H1 (cell line): ENCODE measurements around the gene TADA1. TPM values are rescaled to one million over a fixed set of nuclear protein-coding genes. Genes with fewer than 3 reads are reported as not detected.
"Not testable (repeated sequence)": the region's sequence is repeated elsewhere in the genome, so short reads cannot be mapped to it uniquely, and the experiment has no call there.

Experiments used
- CTCF ChIA-PET: fragments of 300-600 bp; sonication (Branson Sonifier 250); formaldehyde crosslinking; loops from one replicate; lab custom pipeline; 2021; ENCODE audit not compliant: partially characterized antibody; lab: Charles Lee
- POLR2A ChIA-PET: fragments of 300-600 bp; sonication (Branson Sonifier 250); formaldehyde crosslinking; loops from one replicate; lab custom pipeline; 2021; ENCODE audit warnings: inconsistent platforms; ENCODE audit not compliant: partially characterized antibody; lab: Charles Lee
- DNase-seq, 2 experiments: peaks; one replicate each; pipeline versions ENCODE4 v3.0.0 to v3.0.0-alpha.2; 2010 to 2022; ENCODE audit warnings: low spot score in 2 of 2, low read depth in 1 of 2, mixed read lengths in 1 of 2
- FAIRE-seq: peaks from 2 replicates; lab custom pipeline; 2011; peaks lifted over from hg19 to GRCh38; lab: Jason Lieb, UNC
- H2AFZ ChIP-seq: 2 replicates; pipeline ENCODE4 v1.8.1; 2012; ENCODE audit warnings: low read length, inconsistent platforms
- H2AK5ac ChIP-seq: 2 replicates; pipeline ENCODE4 v1.6.1; 2013; ENCODE audit warnings: low read depth, low read length
- H2BK120ac ChIP-seq: replicated peaks from 2 replicates; pipeline ENCODE3; 2013; ENCODE audit warnings: low read depth, low read length, inconsistent platforms
- H2BK12ac ChIP-seq: 2 replicates; pipeline ENCODE4 v1.6.1; 2013; ENCODE audit warnings: low read depth, low read length
- H2BK15ac ChIP-seq: 2 replicates; pipeline ENCODE4 v1.6.1; 2013; ENCODE audit warnings: low read length
- H2BK20ac ChIP-seq: 2 replicates; pipeline ENCODE4 v1.6.1; 2013; ENCODE audit warnings: low read length
- H2BK5ac ChIP-seq: 2 replicates; pipeline ENCODE4 v1.6.1; 2013; ENCODE audit warnings: low read depth, low read length
- H3K14ac ChIP-seq: 2 replicates; pipeline ENCODE4 v1.6.1; 2013; ENCODE audit warnings: inconsistent platforms; ENCODE audit not compliant: insufficient read length
- H3K18ac ChIP-seq: 2 replicates; pipeline ENCODE4 v1.6.1; 2013; ENCODE audit warnings: low read length; ENCODE audit errors: extremely low read depth
- H3K23ac ChIP-seq: 2 replicates; pipeline ENCODE4 v1.6.1; 2013; ENCODE audit warnings: inconsistent platforms; ENCODE audit not compliant: insufficient read length
- H3K23me2 ChIP-seq: 2 replicates; pipeline ENCODE4 v1.6.1; 2013; ENCODE audit warnings: low read depth, low read length
- H3K27ac ChIP-seq: 2 replicates; pipeline ENCODE4 v1.6.1; 2011; ENCODE audit warnings: low read depth, low read length, inconsistent platforms
- H3K27me3 ChIP-seq, 4 experiments: replicated peaks in 1 of 4; 1 replicate in 1 of 4; 2 replicates in 3 of 4; pipeline versions ENCODE4 v1.6.1 to v1.8.1; 2011 to 2013; ENCODE audit warnings: low read length in 3 of 4, mild to moderate bottlenecking in 3 of 4, inconsistent platforms in 2 of 4, mixed read lengths in 2 of 4, moderate library complexity in 1 of 4; ENCODE audit not compliant: control insufficient read depth in 3 of 4, insufficient read depth in 3 of 4; ENCODE audit errors: extremely low read depth in 1 of 4
- H3K36me3 ChIP-seq, 4 experiments: 2 replicates each; pipeline versions ENCODE4 v1.6.1 to v1.8.1; 2011 to 2013; ENCODE audit warnings: mild to moderate bottlenecking in 4 of 4, low read length in 3 of 4, moderate library complexity in 2 of 4, control low read depth in 1 of 4, inconsistent platforms in 1 of 4; ENCODE audit not compliant: insufficient read depth in 4 of 4, control insufficient read depth in 2 of 4
- H3K4ac ChIP-seq: replicated peaks from 2 replicates; pipeline ENCODE3; 2013; ENCODE audit warnings: low read length, low read depth, mixed read lengths, inconsistent platforms; ENCODE audit not compliant: insufficient read length
- H3K4me1 ChIP-seq, 4 experiments: replicated peaks in 1 of 4; 1 replicate in 1 of 4; 2 replicates in 3 of 4; pipeline versions ENCODE4 v1.6.1 to v1.8.1; 2011 to 2013; ENCODE audit warnings: low read length in 3 of 4, inconsistent platforms in 2 of 4, mixed read lengths in 1 of 4; ENCODE audit not compliant: insufficient read depth in 4 of 4, control insufficient read depth in 3 of 4
- H3K4me2 ChIP-seq, 2 experiments: 2 replicates each; pipeline versions ENCODE4 v1.6.1 to v1.8.1; 2011 to 2013; ENCODE audit warnings: low read depth in 2 of 2, low read length in 2 of 2, control low read depth in 1 of 2, inconsistent platforms in 1 of 2, mild to moderate bottlenecking in 1 of 2; ENCODE audit not compliant: insufficient read depth in 1 of 2
- H3K4me3 ChIP-seq, 4 experiments: fragments of 200-600, 300-600 bp in 1 of 4; sonication (generic), shearing (Covaris generic), sonication (Bioruptor Twin) in 1 of 4; 2 replicates each; pipeline versions ENCODE4 v1.5.1 to v1.8.1; 2011 to 2016; ENCODE audit warnings: low read length in 4 of 4, low read depth in 3 of 4, control low read depth in 2 of 4, inconsistent platforms in 2 of 4, mild to moderate bottlenecking in 2 of 4, mixed read lengths in 1 of 4, moderate library complexity in 1 of 4; ENCODE audit not compliant: insufficient read depth in 2 of 4; ENCODE audit errors: extremely low read depth in 1 of 4
- H3K56ac ChIP-seq: replicated peaks from 2 replicates; pipeline ENCODE3; 2013; ENCODE audit warnings: low read depth, mild to moderate bottlenecking, mixed read lengths, low read length, inconsistent platforms; ENCODE audit not compliant: insufficient read length
- H3K79me1 ChIP-seq: 2 replicates; pipeline ENCODE4 v1.6.1; 2013; ENCODE audit warnings: low read depth, low read length, control low read depth
- H3K79me2 ChIP-seq, 2 experiments: 2 replicates each; pipeline versions ENCODE4 v1.6.1 to v1.8.1; 2012 to 2013; ENCODE audit warnings: low read length in 2 of 2, mild to moderate bottlenecking in 2 of 2, inconsistent platforms in 1 of 2; ENCODE audit not compliant: insufficient read depth in 2 of 2, control insufficient read depth in 1 of 2
- H3K9ac ChIP-seq, 4 experiments: replicated peaks in 1 of 4; 1 replicate in 1 of 4; 2 replicates in 3 of 4; pipeline versions ENCODE4 v1.6.1 to v1.8.1; 2011 to 2013; ENCODE audit warnings: low read depth in 3 of 4, low read length in 3 of 4, control low read depth in 2 of 4, mild to moderate bottlenecking in 2 of 4, moderate library complexity in 2 of 4, inconsistent platforms in 1 of 4; ENCODE audit errors: extremely low read depth in 1 of 4
- H3K9me3 ChIP-seq, 2 experiments: 2 replicates each; pipeline versions ENCODE4 v1.6.1 to v1.8.1; 2012 to 2013; ENCODE audit warnings: mild to moderate bottlenecking in 2 of 2, moderate library complexity in 2 of 2, control low read depth in 1 of 2, inconsistent platforms in 1 of 2, low read depth in 1 of 2, low read length in 1 of 2, mixed read lengths in 1 of 2; ENCODE audit not compliant: insufficient read depth in 2 of 2
- H4K20me1 ChIP-seq, 2 experiments: replicated peaks in 1 of 2; 2 replicates each; pipeline versions ENCODE3 to v1.8.1; 2011 to 2013; ENCODE audit warnings: inconsistent platforms in 2 of 2, low read length in 2 of 2, mild to moderate bottlenecking in 1 of 2; ENCODE audit not compliant: insufficient read depth in 2 of 2, control insufficient read depth in 1 of 2
- H4K5ac ChIP-seq: 2 replicates; pipeline ENCODE4 v1.6.1; 2013; ENCODE audit warnings: low read length, low read depth, mixed read lengths, inconsistent platforms; ENCODE audit not compliant: insufficient read length
- H4K8ac ChIP-seq: 2 replicates; pipeline ENCODE4 v1.8.0; 2013; ENCODE audit warnings: mild to moderate bottlenecking, moderate library complexity, low read length, inconsistent platforms; ENCODE audit not compliant: insufficient read depth; ENCODE audit errors: extremely low read depth
- H4K91ac ChIP-seq: replicated peaks from 2 replicates; pipeline ENCODE3; 2013; ENCODE audit warnings: low read length, mixed read lengths, inconsistent platforms; ENCODE audit not compliant: insufficient read length
- EP300 ChIP-seq, 2 experiments: IDR thresholded peaks; 1 replicate in 1 of 2; 2 replicates in 1 of 2; pipeline ENCODE4 v1.6.1; 2011 to 2012; ENCODE audit warnings: low read depth in 2 of 2, low read length in 2 of 2, mild to moderate bottlenecking in 2 of 2, borderline replicate concordance in 1 of 2, inconsistent platforms in 1 of 2, moderate library complexity in 1 of 2
- KDM4A ChIP-seq: IDR thresholded peaks from one replicate; pipeline ENCODE4 v1.7.1; 2012; ENCODE audit warnings: low read depth, mild to moderate bottlenecking, moderate library complexity, low read length, inconsistent platforms; ENCODE audit not compliant: severe bottlenecking
- MAX ChIP-seq: IDR thresholded peaks from 2 replicates; pipeline ENCODE4 v1.6.1; 2012; ENCODE audit warnings: inconsistent platforms
- POU5F1 ChIP-seq: IDR thresholded peaks from 2 replicates; pipeline ENCODE4 v1.6.1; 2011; ENCODE audit warnings: low read depth, mild to moderate bottlenecking, low read length, moderate library complexity
- SIX5 ChIP-seq: IDR thresholded peaks from 2 replicates; pipeline ENCODE4 v1.6.1; 2011; ENCODE audit warnings: mild to moderate bottlenecking, low read depth, low read length
- WGBS, 2 experiments: shearing (Covaris generic) in 1 of 2; methylation state at CpG; one replicate each; pipeline versions ENCODE4 v1.1.6 to v1.1.7; 2013 to 2015; ENCODE audit warnings: low lambda C conversion rate in 2 of 2, mixed read lengths in 2 of 2, inconsistent platforms in 1 of 2, low coverage in 1 of 2, missing lambda C conversion rate in 1 of 2; ENCODE audit not compliant: insufficient replicate concordance in 2 of 2, insufficient coverage in 1 of 2, insufficient read length in 1 of 2; ENCODE audit errors: extremely low coverage in 1 of 2, missing lambda C conversion rate in 1 of 2; 5-methylcytosine and 5-hydroxymethylcytosine counted together
- polyA plus RNA-seq, 7 experiments: library from polyadenylated mRNA; depleted of rRNA in 3 of 7; stranded (reverse) in 5 of 7; unstranded in 2 of 7; fragments of >200 nt in 5 of 7; fragments of 200-250 nt in 2 of 7; gene quantifications; 1 replicate in 5 of 7; 2 replicates in 1 of 7; 4 replicates in 1 of 7; pipeline versions ENCODE4 v1.2.1 to v1.2.3, GENCODE V29; 2011 to 2013; ENCODE audit warnings: missing spikeins in 2 of 7, mixed read lengths in 2 of 7
- total RNA-seq: library from RNA; stranded (reverse); fragmentation: NEBNext Ultra II Directional; extraction: Animal tissue kit (Norgen Biotek cat#: 25700); gene quantifications from 2 replicates; pipeline ENCODE4 v1.2.1, GENCODE V29; 2021

Gene TADA1
- total and polyA plus RNA-seq, 2 of the 8 experiments (the other 6 are each of a cell fraction or from before 2014, with no cell fraction given), result 21.1 to 23.6 TPM

DNA sequence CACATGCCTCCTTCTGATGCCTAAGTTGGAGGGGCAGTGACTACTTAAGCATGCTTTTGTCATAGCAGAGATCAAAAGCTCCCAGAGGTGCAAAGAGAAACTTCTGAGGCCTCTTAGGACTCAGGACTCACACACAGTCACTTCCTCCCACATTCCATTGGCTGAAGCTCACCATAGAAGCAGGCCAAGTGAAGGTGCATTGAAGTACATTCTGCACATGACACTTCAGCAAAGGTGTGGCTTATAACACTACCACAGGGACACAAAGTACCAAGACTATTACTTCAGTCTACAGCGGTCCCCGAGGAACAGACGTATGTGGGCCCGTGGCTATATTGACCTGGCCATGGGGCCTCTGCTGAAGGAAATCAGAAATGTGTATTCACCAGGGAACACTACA, 39.3 kb downstream of the TADA1 start (continued):
- TF ChIP-seq KDM4A (no peak), SIX5 (no peak), POU5F1 (no peak), MAX (no peak), EP300 (IDR thresholded peaks at IDR 0.05; ENCODE audit: borderline replicate concordance in 1 of 2, low read depth in 2 of 2, low read length in 2 of 2) (no peak)

DNA sequence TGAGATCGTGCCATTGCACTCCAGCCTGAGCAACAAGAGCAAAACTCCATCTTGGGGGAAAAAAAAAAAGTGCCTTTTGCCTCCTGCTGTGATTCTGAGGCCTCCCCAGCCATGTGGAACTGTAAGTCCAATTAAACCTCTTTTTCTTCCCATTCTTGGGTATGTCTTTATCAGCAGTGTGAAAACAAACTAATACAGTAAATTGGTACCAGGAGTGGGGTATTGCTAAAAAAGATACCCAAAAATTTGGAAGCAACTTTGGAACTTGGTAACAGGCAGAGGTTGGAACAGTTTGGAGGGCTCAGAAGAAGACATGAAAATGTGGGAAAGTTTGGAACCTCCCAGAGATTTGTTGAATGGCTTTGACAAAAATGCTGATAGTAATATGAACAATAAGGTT, 46.3 kb downstream of the TADA1 start:
- H3K9ac ChIP-seq, H3K79me1 ChIP-seq, H3K79me2 ChIP-seq, H3K14ac ChIP-seq, H2AK5ac ChIP-seq, H2BK15ac ChIP-seq, POLR2A ChIA-PET, H3K27me3 ChIP-seq, H2BK12ac ChIP-seq, H3K18ac ChIP-seq, H4K5ac ChIP-seq, H3K36me3 ChIP-seq, CTCF ChIA-PET, DNase-seq, H2AFZ ChIP-seq, H2BK5ac ChIP-seq, H3K4me2 ChIP-seq, H3K4ac ChIP-seq, FAIRE-seq, H3K56ac ChIP-seq, H2BK120ac ChIP-seq, H2BK20ac ChIP-seq, H4K8ac ChIP-seq, H3K23ac ChIP-seq, H3K4me3 ChIP-seq, H3K23me2 ChIP-seq, H3K4me1 ChIP-seq, H3K9me3 ChIP-seq, H4K20me1 ChIP-seq, H4K91ac ChIP-seq, H3K27ac ChIP-seq: not testable (repeated sequence)
- 86% methylated on average over 1 of the region's 1 CpG; no CpG with 5 or more reads in 1 of the 2 experiments for WGBS, 2 experiments
